IMR-90 (cell line): ENCODE results near the gene SLAMF6. TPM values are rescaled to one million over a fixed set of nuclear protein-coding genes. Genes with fewer than 3 reads are reported as not detected.
A peak's percentile ranks its signal among the peaks of the same experiment; 100 is the strongest.

Experiments
- ATAC-seq: fragments of 200-7000 bp; cut with Tn5 transposase; 2 replicates; pipeline ENCODE4 v1.9.1; 2020; ENCODE audit warnings: low read depth, mild to moderate bottlenecking, moderate library complexity
- BruUV-seq: library from RNA; stranded (reverse); fragments of 400-500 nt; replicated peaks from 2 replicates; lab custom pipeline; 2021; lab: Mats Ljungman, UMichigan
- CTCF ChIA-PET: fragments of 300-600 bp; formaldehyde crosslinking; extraction: SDS; loops from one replicate; lab custom pipeline; 2021; ENCODE audit warnings: antibody characterized with exemption; lab: Yijun Ruan, JAX
- POLR2A ChIA-PET: fragments of 300-600 bp; sonication (Branson Sonifier 250); formaldehyde crosslinking; loops from one replicate; lab custom pipeline; 2022; ENCODE audit warnings: antibody characterized with exemption; ENCODE audit not compliant: unreplicated experiment; lab: Charles Lee
- DNase-seq: peaks from one replicate; pipeline ENCODE4 v3.0.0; 2013
- H2AFZ ChIP-seq: replicated peaks from 2 replicates; pipeline ENCODE3; 2013; ENCODE audit warnings: low read length, mild to moderate bottlenecking; ENCODE audit not compliant: poor library complexity
- H2AK5ac ChIP-seq: 2 replicates; pipeline ENCODE4 v1.6.1; 2013; ENCODE audit warnings: low read depth, low read length, inconsistent platforms
- H2AK9ac ChIP-seq: replicated peaks from 2 replicates; pipeline ENCODE3; 2013; ENCODE audit warnings: mild to moderate bottlenecking, low read depth, low read length, moderate library complexity; ENCODE audit not compliant: poor library complexity
- H2BK120ac ChIP-seq: 2 replicates; pipeline ENCODE4 v1.6.1; 2013; ENCODE audit warnings: low read depth, low read length, inconsistent platforms
- H2BK15ac ChIP-seq: 3 replicates; pipeline ENCODE4 v1.6.1; 2013; ENCODE audit warnings: low read depth, low read length, inconsistent platforms
- H2BK20ac ChIP-seq: 2 replicates; pipeline ENCODE4 v1.6.1; 2013; ENCODE audit warnings: low read depth, mild to moderate bottlenecking, inconsistent platforms, low read length, moderate library complexity
- H2BK5ac ChIP-seq: 2 replicates; pipeline ENCODE4 v1.6.1; 2013; ENCODE audit warnings: mild to moderate bottlenecking, low read depth, low read length, inconsistent platforms; ENCODE audit not compliant: poor library complexity, severe bottlenecking
- H3K14ac ChIP-seq: replicated peaks from 2 replicates; pipeline ENCODE4 v1.6.1; 2013; ENCODE audit warnings: low read depth, low read length, inconsistent platforms
- H3K18ac ChIP-seq: 2 replicates; pipeline ENCODE4 v1.6.1; 2013; ENCODE audit warnings: low read depth, low read length, control low read depth
- H3K23ac ChIP-seq: 2 replicates; pipeline ENCODE4 v1.6.1; 2013; ENCODE audit warnings: low read depth, low read length, inconsistent platforms
- H3K27ac ChIP-seq: 2 replicates; pipeline ENCODE4 v1.5.1; 2013; ENCODE audit warnings: mild to moderate bottlenecking, control low read depth, low read length; ENCODE audit not compliant: insufficient read depth
- H3K27me3 ChIP-seq: 2 replicates; pipeline ENCODE4 v1.6.1; 2013; ENCODE audit warnings: low read length; ENCODE audit not compliant: control insufficient read depth, insufficient read depth
- H3K36me3 ChIP-seq: 2 replicates; pipeline ENCODE4 v1.6.1; 2013; ENCODE audit warnings: low read length, mixed read lengths; ENCODE audit not compliant: control insufficient read depth, insufficient read depth
- H3K4ac ChIP-seq: 2 replicates; pipeline ENCODE4 v1.6.1; 2013; ENCODE audit warnings: low read depth, low read length, inconsistent platforms
- H3K4me1 ChIP-seq: 2 replicates; pipeline ENCODE4 v1.6.1; 2013; ENCODE audit warnings: low read length, mixed read lengths; ENCODE audit not compliant: control insufficient read depth, insufficient read depth
- H3K4me2 ChIP-seq: 2 replicates; pipeline ENCODE4 v1.6.1; 2013; ENCODE audit warnings: low read depth, mild to moderate bottlenecking, control low read depth, low read length, moderate library complexity
- H3K4me3 ChIP-seq: 2 replicates; pipeline ENCODE4 v1.5.1; 2013; ENCODE audit warnings: low read depth, mild to moderate bottlenecking, control low read depth, low read length, moderate library complexity; ENCODE audit not compliant: insufficient read depth
- H3K56ac ChIP-seq: 2 replicates; pipeline ENCODE4 v1.6.1; 2013; ENCODE audit warnings: low read length, inconsistent platforms; ENCODE audit not compliant: insufficient read depth; ENCODE audit errors: extremely low read depth
- H3K79me1 ChIP-seq, 2 experiments: 2 replicates each; pipeline ENCODE4 v1.6.1; 2013; ENCODE audit warnings: low read length in 2 of 2, inconsistent platforms in 1 of 2, low read depth in 1 of 2
- H3K9ac ChIP-seq: 2 replicates; pipeline ENCODE4 v1.6.1; 2013; ENCODE audit warnings: low read depth, low read length, control low read depth
- H3K9me1 ChIP-seq: 2 replicates; pipeline ENCODE4 v1.6.1; 2013; ENCODE audit warnings: low read length, inconsistent platforms; ENCODE audit not compliant: insufficient read depth
- H3K9me3 ChIP-seq: 2 replicates; pipeline ENCODE4 v1.6.1; 2013; ENCODE audit warnings: low read length; ENCODE audit not compliant: control insufficient read depth, insufficient read depth
- H4K20me1 ChIP-seq: 2 replicates; pipeline ENCODE4 v1.6.1; 2013; ENCODE audit warnings: low read length, inconsistent platforms; ENCODE audit not compliant: insufficient read depth
- H4K5ac ChIP-seq: 2 replicates; pipeline ENCODE4 v1.6.1; 2013; ENCODE audit warnings: mild to moderate bottlenecking, low read depth, low read length, control low read depth
- H4K8ac ChIP-seq, 2 experiments: 2 replicates each; pipeline ENCODE4 v1.6.1; 2013; ENCODE audit warnings: low read depth in 2 of 2, low read length in 2 of 2, control low read depth in 1 of 2, inconsistent platforms in 1 of 2
- H4K91ac ChIP-seq: 2 replicates; pipeline ENCODE4 v1.6.1; 2013; ENCODE audit warnings: low read depth, low read length, inconsistent platforms; ENCODE audit not compliant: insufficient read depth
- BHLHE40 ChIP-seq: fragments of 150-350 bp; IDR thresholded peaks from 2 replicates; pipeline ENCODE4 v1.6.1; 2016; ENCODE audit warnings: mild to moderate bottlenecking, low read depth, low read length
- CEBPB ChIP-seq: IDR thresholded peaks from 2 replicates; pipeline ENCODE4 v1.6.1; 2012; ENCODE audit warnings: low read depth, low read length, improper control_type of control experiment
- CHD1 ChIP-seq: IDR thresholded peaks from 2 replicates; pipeline ENCODE4 v1.6.1; 2012; ENCODE audit warnings: low read depth, low read length, improper control_type of control experiment
- CTCF ChIP-seq: conservative IDR thresholded peaks from 2 replicates; pipeline ENCODE4 v1.5.1; 2012; ENCODE audit warnings: mild to moderate bottlenecking, low read depth, low read length, improper control_type of control experiment
- FOS ChIP-seq: fragments of 150-350 bp; IDR thresholded peaks from 2 replicates; pipeline ENCODE4 v1.6.1; 2016; ENCODE audit warnings: low read depth, low read length
- MAFK ChIP-seq: IDR thresholded peaks from 2 replicates; pipeline ENCODE4 v1.6.1; 2012; ENCODE audit warnings: low read depth, low read length, improper control_type of control experiment
- MAZ ChIP-seq: IDR thresholded peaks from 2 replicates; pipeline ENCODE4 v1.6.1; 2012; ENCODE audit warnings: low read depth, mild to moderate bottlenecking, low read length, improper control_type of control experiment, moderate library complexity, borderline replicate concordance
- MXI1 ChIP-seq: IDR thresholded peaks from 2 replicates; pipeline ENCODE4 v1.6.1; 2012; ENCODE audit warnings: low read depth, mild to moderate bottlenecking, low read length, moderate library complexity, borderline replicate concordance
- NFE2L2 ChIP-seq: fragments of 150-350 bp; IDR thresholded peaks from 2 replicates; pipeline ENCODE4 v1.6.1; 2016; ENCODE audit warnings: low read depth, mild to moderate bottlenecking, low read length
- POLR2A ChIP-seq: IDR thresholded peaks from 2 replicates; pipeline ENCODE4 v1.6.1; 2012; ENCODE audit warnings: mild to moderate bottlenecking, low read depth, low read length
- RAD21 ChIP-seq: IDR thresholded peaks from 2 replicates; pipeline ENCODE4 v1.6.1; 2012; ENCODE audit warnings: low read length, improper control_type of control experiment
- RCOR1 ChIP-seq: IDR thresholded peaks from 2 replicates; pipeline ENCODE4 v1.6.1; 2012; ENCODE audit warnings: mild to moderate bottlenecking, low read length, improper control_type of control experiment; ENCODE audit not compliant: insufficient replicate concordance
- RFX5 ChIP-seq: IDR thresholded peaks from 2 replicates; pipeline ENCODE4 v1.8.0; 2012; ENCODE audit warnings: low read depth, mild to moderate bottlenecking, low read length, moderate library complexity
- SMC3 ChIP-seq: fragments of 150-350 bp; IDR thresholded peaks from 2 replicates; pipeline ENCODE4 v1.6.1; 2016; ENCODE audit warnings: low read depth, mild to moderate bottlenecking, antibody characterized with exemption, low read length, moderate library complexity
- WGBS, 2 experiments: methylation state at CpG; one replicate each; pipeline versions ENCODE4 v1.1.5 to v1.1.7; 2013; ENCODE audit warnings: missing lambda C conversion rate in 2 of 2; ENCODE audit not compliant: insufficient read length in 1 of 2; ENCODE audit errors: extremely low coverage in 2 of 2; 5-methylcytosine and 5-hydroxymethylcytosine counted together
- dilution Hi-C: fragments of 300-500 bp; cut with HindIII; formaldehyde crosslinking; loops from one replicate; pipeline ENCODE4 v1.14.3; 2018; ENCODE audit warnings: low sequenced_read_pairs; ENCODE audit not compliant: unreplicated experiment
- in situ Hi-C: fragments of 300-500 bp; cut with MboI; formaldehyde crosslinking; loops from 3 replicates; pipeline ENCODE4 v1.14.3; 2019; ENCODE audit warnings: low sequenced_read_pairs, inconsistent platforms, mixed read lengths
- intact Hi-C: fragments of 100-400 bp; cut with micrococcal nuclease; formaldehyde crosslinking; loops from 2 replicates; pipeline ENCODE4 v1.10.0; 2022
- polyA plus RNA-seq, 3 experiments: library from polyadenylated mRNA; depleted of rRNA; stranded (reverse); fragments of >200 nt; gene quantifications; 2 replicates each; pipeline ENCODE4 v1.2.3, GENCODE V29; 2012; ENCODE audit warnings: low replicate concordance in 1 of 3
- total RNA-seq: library from RNA; depleted of rRNA; stranded (reverse); fragments of >200 nt; gene quantifications from 2 replicates; pipeline ENCODE4 v1.2.3, GENCODE V29; 2012
- TF ChIP-seq, protein P1 (sequence below): fragments of 150-350 bp; IDR thresholded peaks from 2 replicates; pipeline ENCODE4 v1.6.1; 2017; ENCODE audit warnings: mild to moderate bottlenecking, antibody characterized with exemption, low read length, low read depth
- TF ChIP-seq, protein P2 (sequence below): fragments of 150-350 bp; IDR thresholded peaks from 2 replicates; pipeline ENCODE4 v1.6.1; 2016; ENCODE audit warnings: low read depth, mild to moderate bottlenecking, low read length, moderate library complexity, borderline replicate concordance

Gene SLAMF6
- total and polyA plus RNA-seq, 2 of the 4 experiments (the other 2 are of a cell fraction) = not detected

DNA sequence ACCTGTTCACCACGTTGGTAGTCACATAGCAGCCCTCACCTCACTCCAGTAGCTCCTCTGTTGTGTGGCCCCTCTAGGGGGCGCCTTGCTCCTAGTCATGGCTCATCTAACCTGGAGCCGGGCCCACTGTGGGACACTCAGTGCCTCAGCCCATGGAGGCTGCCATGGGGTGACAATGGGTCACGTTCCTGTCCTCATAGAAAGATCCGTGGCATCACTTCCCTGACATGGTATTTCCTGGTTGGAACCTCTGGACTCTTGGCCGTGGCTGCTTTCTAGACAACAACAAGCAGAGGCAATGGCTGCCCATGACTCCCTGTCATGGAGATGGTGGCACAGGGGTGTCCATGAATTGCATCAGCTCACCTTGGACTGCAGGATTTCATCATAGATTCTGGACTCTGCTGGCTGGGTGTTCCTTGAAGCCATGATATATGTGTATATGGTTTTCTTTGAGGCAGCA lies 27.5 kb upstream of the SLAMF6 start:
- CTCF ChIA-PET = interaction anchor here (0.7 kb wide), 1 partner anchor 15 kb away, joined by 10 read pairs; no protein-coding TSS in a partner anchor
- ATAC-seq = no peak
- POLR2A ChIA-PET = no interaction called here
- Histone ChIP-seq H3K9me3 (no peaks in the 10 kb centered on the region), H2BK20ac (no peak overlapping the region), H3K14ac (no peak overlapping the region), H3K4ac (no peak overlapping the region), H3K4me2 (no peak overlapping the region), H3K4me1 (no peaks in the 10 kb centered on the region), H3K56ac (no peak overlapping the region), H3K18ac (no peak overlapping the region), H4K8ac (no peak overlapping the region), H3K23ac (no peak overlapping the region), H4K91ac (no peak overlapping the region), H2AFZ (no peak overlapping the region), H3K4me3 (no peak overlapping the region), H2AK9ac (peak overlapping the region; percentile 16), H3K79me1 (no peaks in the 10 kb centered on the region), H2BK5ac (no peak overlapping the region), H3K36me3 (no peaks in the 10 kb centered on the region), H4K5ac (no peak overlapping the region), H3K9ac (no peak overlapping the region), H2BK120ac (no peak overlapping the region), H3K27ac (no peak overlapping the region), H3K27me3 (no peaks in the 10 kb centered on the region), H2AK5ac (no peak overlapping the region), H4K20me1 (no peaks in the 10 kb centered on the region), H2BK15ac (no peak overlapping the region), H3K9me1 (no peaks in the 10 kb centered on the region)
- TF ChIP-seq NFE2L2 = no peak
- TF ChIP-seq, protein P1, sequence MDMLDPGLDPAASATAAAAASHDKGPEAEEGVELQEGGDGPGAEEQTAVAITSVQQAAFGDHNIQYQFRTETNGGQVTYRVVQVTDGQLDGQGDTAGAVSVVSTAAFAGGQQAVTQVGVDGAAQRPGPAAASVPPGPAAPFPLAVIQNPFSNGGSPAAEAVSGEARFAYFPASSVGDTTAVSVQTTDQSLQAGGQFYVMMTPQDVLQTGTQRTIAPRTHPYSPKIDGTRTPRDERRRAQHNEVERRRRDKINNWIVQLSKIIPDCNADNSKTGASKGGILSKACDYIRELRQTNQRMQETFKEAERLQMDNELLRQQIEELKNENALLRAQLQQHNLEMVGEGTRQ = no peak
- TF ChIP-seq CEBPB = no peak
- no peak for TF ChIP-seq RCOR1
- TF ChIP-seq BHLHE40 = no peak
- no peak for TF ChIP-seq RFX5
- TF ChIP-seq MAZ = no peak
- no peak for TF ChIP-seq CHD1
- TF ChIP-seq MXI1 = no peak
- TF ChIP-seq, protein P2, sequence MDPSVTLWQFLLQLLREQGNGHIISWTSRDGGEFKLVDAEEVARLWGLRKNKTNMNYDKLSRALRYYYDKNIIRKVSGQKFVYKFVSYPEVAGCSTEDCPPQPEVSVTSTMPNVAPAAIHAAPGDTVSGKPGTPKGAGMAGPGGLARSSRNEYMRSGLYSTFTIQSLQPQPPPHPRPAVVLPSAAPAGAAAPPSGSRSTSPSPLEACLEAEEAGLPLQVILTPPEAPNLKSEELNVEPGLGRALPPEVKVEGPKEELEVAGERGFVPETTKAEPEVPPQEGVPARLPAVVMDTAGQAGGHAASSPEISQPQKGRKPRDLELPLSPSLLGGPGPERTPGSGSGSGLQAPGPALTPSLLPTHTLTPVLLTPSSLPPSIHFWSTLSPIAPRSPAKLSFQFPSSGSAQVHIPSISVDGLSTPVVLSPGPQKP = no peak
- TF ChIP-seq SMC3 = no peak
- no peak for TF ChIP-seq POLR2A
- no peak for TF ChIP-seq FOS
- no peak for TF ChIP-seq MAFK
- TF ChIP-seq RAD21 = no peak
- TF ChIP-seq CTCF = no peak
- dilution Hi-C loops (no loop called here), in situ Hi-C loops (no loop called here), intact Hi-C loops (no loop called here)
- WGBS, 2 experiments = 35% methylated on average over 4 of the region's 6 CpGs; no CpG with 5 or more reads in 1 of the 2 experiments
- no peak for DNase-seq
- no TSS peak for BruUV-seq
